Measurements from ENCODE around the gene LRIT1.

The LRIT1 gene

DNA sequence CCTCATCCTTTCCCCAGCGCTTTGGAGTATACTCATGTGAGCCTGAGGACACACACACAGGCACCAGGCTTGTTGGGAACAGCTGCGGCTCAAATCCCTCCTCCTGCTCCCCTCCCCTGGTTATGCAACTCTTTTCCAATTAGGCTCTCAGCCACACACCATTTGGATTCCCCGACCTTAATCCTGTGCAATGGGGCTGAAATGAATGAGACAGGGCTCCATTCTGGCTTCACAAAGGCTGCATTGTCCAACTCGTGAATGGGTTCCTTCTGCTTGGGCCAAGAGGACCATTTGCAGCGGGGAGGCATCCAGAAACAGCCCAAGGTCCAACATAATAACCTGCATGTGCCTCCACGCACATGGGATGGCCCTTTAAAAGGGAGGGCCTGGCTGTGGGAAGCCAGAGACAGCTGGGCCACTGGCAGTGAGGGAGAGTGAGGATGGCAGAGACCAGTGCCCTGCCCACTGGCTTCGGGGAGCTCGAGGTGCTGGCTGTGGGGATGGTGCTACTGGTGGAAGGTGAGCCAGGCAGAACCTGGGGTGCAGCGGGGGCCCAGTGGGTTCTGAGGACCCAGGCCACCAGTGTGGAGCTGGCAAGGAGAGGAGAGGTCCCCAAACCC, 3.4 kb upstream of the LRIT1 start, which contains the start of gene RGR:
Gene RGR, plus strand, starts transcription at position 403 of the 620 bp plus-strand sequence. Its CDS starts 38 bp downstream, at position 441.
- H3K36me3 ChIP-seq (ENCODE audit: insufficient read depth, low read depth, low read length): no peaks in the 10 kb centered on the region
- H3K4me3 ChIP-seq (ENCODE audit: low read length): no peak within 1 kb of the TSS
- no peak within 1 kb of the TSS for H3K9ac ChIP-seq (ENCODE audit: low read depth, low read length)
- no peaks in the 10 kb centered on the region for H3K4me1 ChIP-seq (ENCODE audit: insufficient read depth, low read length)
- peaks cover 5% of the 10 kb centered on the region; the same call in 1 of the 2 replicates for H3K27me3 ChIP-seq (ENCODE audit: insufficient read depth, low read length)
- H3K27ac ChIP-seq (ENCODE audit: low read length): no peak within 1 kb of the TSS
- no peaks in the 10 kb centered on the region for H3K9me3 ChIP-seq (ENCODE audit: insufficient read depth, low read depth, low read length)

- Histone ChIP-seq H3K36me3 (ENCODE audit: insufficient read depth, low read depth, low read length) (no peaks in the 10 kb centered on the region), H3K27me3 (ENCODE audit: insufficient read depth, low read length) (peaks cover 7% of the 10 kb centered on the region; the same call in 1 of the 2 replicates), H3K9ac (ENCODE audit: low read depth, low read length) (no peak overlapping the region)
These were observed 2.4 kb upstream of the LRIT1 start for GRCh38 chr10:84243759-84244158.

GRCh38 chr10:84238909-84239308, 2.4 kb downstream of the LRIT1 start:
- Histone ChIP-seq H3K36me3 (ENCODE audit: insufficient read depth, low read depth, low read length) (no peaks in the 10 kb centered on the region), H3K4me1 (ENCODE audit: insufficient read depth, low read length) (no peaks in the 10 kb centered on the region), H3K9me3 (ENCODE audit: insufficient read depth, low read depth, low read length) (no peaks in the 10 kb centered on the region)

More at GRCh38 chr10:84243759-84244158, 2.4 kb upstream of the LRIT1 start:
- Histone ChIP-seq H3K4me1 (ENCODE audit: insufficient read depth, low read length) (no peaks in the 10 kb centered on the region), H3K9me3 (ENCODE audit: insufficient read depth, low read depth, low read length) (no peaks in the 10 kb centered on the region), H3K27ac (ENCODE audit: low read length) (no peak overlapping the region), H3K4me3 (ENCODE audit: low read length) (no peak overlapping the region)

GRCh38 chr10:84237199-84238051, 3.9 kb downstream of the LRIT1 start:
- H3K9ac ChIP-seq (ENCODE audit: low read depth, low read length): no peak overlapping the region
- H3K27ac ChIP-seq (ENCODE audit: low read length): no peak overlapping the region
- H3K27me3 ChIP-seq (ENCODE audit: insufficient read depth, low read length): peaks cover 29% of the 10 kb centered on the region
- no peaks in the 10 kb centered on the region for H3K4me1 ChIP-seq (ENCODE audit: insufficient read depth, low read length)
- no peaks in the 10 kb centered on the region for H3K36me3 ChIP-seq (ENCODE audit: insufficient read depth, low read depth, low read length)
- no peak overlapping the region for H3K4me3 ChIP-seq (ENCODE audit: low read length)
- H3K9me3 ChIP-seq (ENCODE audit: insufficient read depth, low read depth, low read length): no peaks in the 10 kb centered on the region

More at GRCh38 chr10:84238909-84239308, 2.4 kb downstream of the LRIT1 start:
- Histone ChIP-seq H3K27ac (ENCODE audit: low read length) (no peak overlapping the region), H3K9ac (ENCODE audit: low read depth, low read length) (no peak overlapping the region), H3K4me3 (ENCODE audit: low read length) (no peak overlapping the region), H3K27me3 (ENCODE audit: insufficient read depth, low read length) (peaks cover 29% of the 10 kb centered on the region)

GRCh38 chr10:84236807-84237198, 4.5 kb downstream of the LRIT1 start:
- no peak overlapping the region for H3K4me3 ChIP-seq (ENCODE audit: low read length)
- no peak overlapping the region for H3K9ac ChIP-seq (ENCODE audit: low read depth, low read length)
- H3K27me3 ChIP-seq (ENCODE audit: insufficient read depth, low read length): peaks cover 29% of the 10 kb centered on the region
- H3K9me3 ChIP-seq (ENCODE audit: insufficient read depth, low read depth, low read length): no peaks in the 10 kb centered on the region
- H3K36me3 ChIP-seq (ENCODE audit: insufficient read depth, low read depth, low read length): no peaks in the 10 kb centered on the region
- no peaks in the 10 kb centered on the region for H3K4me1 ChIP-seq (ENCODE audit: insufficient read depth, low read length)
- no peak overlapping the region for H3K27ac ChIP-seq (ENCODE audit: low read length)

- H3K36me3 ChIP-seq (ENCODE audit: insufficient read depth, low read depth, low read length): no peaks in the 10 kb centered on the region
- no peaks in the 10 kb centered on the region for H3K4me1 ChIP-seq (ENCODE audit: insufficient read depth, low read length)
- H3K9ac ChIP-seq (ENCODE audit: low read depth, low read length): no peak overlapping the region
- no peak overlapping the region for H3K4me3 ChIP-seq (ENCODE audit: low read length)
- H3K27me3 ChIP-seq (ENCODE audit: insufficient read depth, low read length): peaks cover 24% of the 10 kb centered on the region
- no peaks in the 10 kb centered on the region for H3K9me3 ChIP-seq (ENCODE audit: insufficient read depth, low read depth, low read length)
- H3K27ac ChIP-seq (ENCODE audit: low read length): no peak overlapping the region
These were observed 6.2 kb downstream of the LRIT1 start for GRCh38 chr10:84235096-84235495.

- H3K4me1 ChIP-seq (ENCODE audit: insufficient read depth, low read length): no peaks in the 10 kb centered on the region
- no peak overlapping the region for H3K27ac ChIP-seq (ENCODE audit: low read length)
- H3K27me3 ChIP-seq (ENCODE audit: insufficient read depth, low read length): peaks cover 24% of the 10 kb centered on the region
- no peak overlapping the region for H3K9ac ChIP-seq (ENCODE audit: low read depth, low read length)
- no peak overlapping the region for H3K4me3 ChIP-seq (ENCODE audit: low read length)
- H3K9me3 ChIP-seq (ENCODE audit: insufficient read depth, low read depth, low read length): no peaks in the 10 kb centered on the region
- no peaks in the 10 kb centered on the region for H3K36me3 ChIP-seq (ENCODE audit: insufficient read depth, low read depth, low read length)
These were observed 6.9 kb downstream of the LRIT1 start for GRCh38 chr10:84234479-84234878.

GRCh38 chr10:84233940-84234339, 7.4 kb downstream of the LRIT1 start:
- Histone ChIP-seq H3K9ac (ENCODE audit: low read depth, low read length) (no peak overlapping the region), H3K4me1 (ENCODE audit: insufficient read depth, low read length) (no peaks in the 10 kb centered on the region), H3K36me3 (ENCODE audit: insufficient read depth, low read depth, low read length) (no peaks in the 10 kb centered on the region), H3K27ac (ENCODE audit: low read length) (no peak overlapping the region), H3K4me3 (ENCODE audit: low read length) (no peak overlapping the region), H3K9me3 (ENCODE audit: insufficient read depth, low read depth, low read length) (no peaks in the 10 kb centered on the region), H3K27me3 (ENCODE audit: insufficient read depth, low read length) (peaks cover 24% of the 10 kb centered on the region)

GRCh38 chr10:84232376-84232775, 9.0 kb downstream of the LRIT1 start:
- peaks cover 16% of the 10 kb centered on the region for H3K27me3 ChIP-seq (ENCODE audit: insufficient read depth, low read length)
- H3K27ac ChIP-seq (ENCODE audit: low read length): no peak overlapping the region
- no peaks in the 10 kb centered on the region for H3K9me3 ChIP-seq (ENCODE audit: insufficient read depth, low read depth, low read length)
- H3K36me3 ChIP-seq (ENCODE audit: insufficient read depth, low read depth, low read length): no peaks in the 10 kb centered on the region
- H3K9ac ChIP-seq (ENCODE audit: low read depth, low read length): no peak overlapping the region
- no peaks in the 10 kb centered on the region for H3K4me1 ChIP-seq (ENCODE audit: insufficient read depth, low read length)
- no peak overlapping the region for H3K4me3 ChIP-seq (ENCODE audit: low read length)

GRCh38 chr10:84230359-84230758, 11.0 kb downstream of the LRIT1 start:
- Histone ChIP-seq H3K36me3 (ENCODE audit: insufficient read depth, low read depth, low read length) (no peaks in the 10 kb centered on the region), H3K9ac (ENCODE audit: low read depth, low read length) (no peak overlapping the region), H3K9me3 (ENCODE audit: insufficient read depth, low read depth, low read length) (no peaks in the 10 kb centered on the region), H3K27me3 (ENCODE audit: insufficient read depth, low read length) (peaks cover 18% of the 10 kb centered on the region; the same call in 1 of the 2 replicates), H3K4me1 (ENCODE audit: insufficient read depth, low read length) (no peaks in the 10 kb centered on the region), H3K4me3 (ENCODE audit: low read length) (no peak overlapping the region), H3K27ac (ENCODE audit: low read length) (no peak overlapping the region)

GRCh38 chr10:84227810-84228209, 13.5 kb downstream of the LRIT1 start:
- Histone ChIP-seq H3K4me1 (ENCODE audit: insufficient read depth, low read length) (no peaks in the 10 kb centered on the region), H3K27ac (ENCODE audit: low read length) (no peak overlapping the region), H3K9me3 (ENCODE audit: insufficient read depth, low read depth, low read length) (no peaks in the 10 kb centered on the region), H3K27me3 (ENCODE audit: insufficient read depth, low read length) (peaks cover 25% of the 10 kb centered on the region; the same call in 1 of the 2 replicates), H3K9ac (ENCODE audit: low read depth, low read length) (no peak overlapping the region), H3K36me3 (ENCODE audit: insufficient read depth, low read depth, low read length) (no peaks in the 10 kb centered on the region), H3K4me3 (ENCODE audit: low read length) (no peak overlapping the region)

GRCh38 chr10:84226616-84227015, 14.7 kb downstream of the LRIT1 start:
- Histone ChIP-seq H3K9ac (ENCODE audit: low read depth, low read length) (no peak overlapping the region), H3K36me3 (ENCODE audit: insufficient read depth, low read depth, low read length) (no peaks in the 10 kb centered on the region), H3K27me3 (ENCODE audit: insufficient read depth, low read length) (peaks cover 25% of the 10 kb centered on the region; the same call in 1 of the 2 replicates), H3K4me3 (ENCODE audit: low read length) (no peak overlapping the region), H3K27ac (ENCODE audit: low read length) (no peak overlapping the region), H3K4me1 (ENCODE audit: insufficient read depth, low read length) (no peaks in the 10 kb centered on the region), H3K9me3 (ENCODE audit: insufficient read depth, low read depth, low read length) (no peaks in the 10 kb centered on the region)
